HCT116 (cell line): ENCODE data around the gene HIP1R. TPM values are rescaled to one million over a fixed set of nuclear protein-coding genes. Genes with fewer than 3 reads are reported as not detected.
"Not testable (repeated sequence)": the region's sequence is repeated elsewhere in the genome, so short reads cannot be mapped to it uniquely, and the experiment has no call there.

Experiments used
- ATAC-seq: fragments of 200-7000 bp; cut with Tn5 transposase; 2 replicates; pipeline ENCODE4 v1.9.1; 2020; ENCODE audit warnings: mild to moderate bottlenecking, moderate library complexity
- BruUV-seq: library from RNA; stranded (reverse); fragments of 400-500 nt; replicated peaks from 2 replicates; lab custom pipeline; 2021; lab: Mats Ljungman, UMichigan
- CTCF ChIA-PET: fragments of 300-600 bp; sonication (Branson Sonifier 250); formaldehyde crosslinking; loops from one replicate; lab custom pipeline; 2021; ENCODE audit warnings: antibody characterized with exemption; lab: Charles Lee
- POLR2A ChIA-PET: fragments of 300-600, 350-600 bp; sonication (Branson Sonifier 250); formaldehyde crosslinking; loops from one replicate; lab custom pipeline; 2021; ENCODE audit warnings: antibody characterized with exemption; lab: Charles Lee
- RAD21 ChIA-PET, 2 experiments: fragments of 300-600 bp; sonication (Branson Sonifier 250); formaldehyde crosslinking; loops; one replicate each; lab custom pipeline; 2023; ENCODE audit warnings: low total read pairs in 2 of 2; ENCODE audit not compliant: uncharacterized antibody in 2 of 2, unreplicated experiment in 2 of 2, low non-redundant PET in 1 of 2; lab: Charles Lee
- DNase-seq: peaks from one replicate; pipeline ENCODE4 v3.0.0-alpha.2; 2010; ENCODE audit warnings: low read depth, low spot score
- H2AFZ ChIP-seq: fragments of 200-600 bp; shearing (Covaris generic), sonication (generic); 2 replicates; pipeline ENCODE4 v1.6.1; 2017; ENCODE audit warnings: low read depth, mixed run types, mixed read lengths, antibody characterized with exemption, low read length; ENCODE audit not compliant: poor library complexity, severe bottlenecking
- H3K27ac ChIP-seq: 2 replicates; pipeline ENCODE4 v1.5.1; 2012; ENCODE audit warnings: low read depth, low read length
- H3K27me3 ChIP-seq: fragments of 200-600 bp; sonication (generic); 2 replicates; pipeline ENCODE4 v1.6.1; 2016; ENCODE audit warnings: mixed run types, low read length, mixed read lengths; ENCODE audit not compliant: insufficient read depth
- H3K36me3 ChIP-seq, 2 experiments: fragments of 200-500 bp in 1 of 2; fragments of 200-600 bp in 1 of 2; sonication (Bioruptor generic) in 1 of 2; sonication (generic) in 1 of 2; 2 replicates each; pipeline versions ENCODE4 v1.5.1 to v1.6.1; 2014 to 2016; ENCODE audit warnings: low read length in 2 of 2, inconsistent platforms in 1 of 2, mixed read lengths in 1 of 2, mixed run types in 1 of 2; ENCODE audit not compliant: insufficient read depth in 2 of 2, control insufficient read depth in 1 of 2
- H3K4me1 ChIP-seq, 2 experiments: fragments of 200-600 bp in 1 of 2; sonication (generic) in 1 of 2; 2 replicates each; pipeline versions ENCODE4 v1.5.1 to v1.6.1; 2012 to 2017; ENCODE audit warnings: low read length in 2 of 2, inconsistent platforms in 1 of 2, mild to moderate bottlenecking in 1 of 2, mixed read lengths in 1 of 2, mixed run types in 1 of 2, moderate library complexity in 1 of 2; ENCODE audit not compliant: insufficient read depth in 2 of 2, control insufficient read depth in 1 of 2
- H3K4me2 ChIP-seq: fragments of 200-600 bp; sonication (generic); 2 replicates; pipeline ENCODE4 v1.6.1; 2017; ENCODE audit warnings: mixed run types, low read length, mixed read lengths
- H3K4me3 ChIP-seq, 2 experiments: fragments of 200-600 bp in 1 of 2; sonication (generic) in 1 of 2; replicated peaks in 1 of 2; 2 replicates each; pipeline ENCODE4 v1.5.1; 2011 to 2016; ENCODE audit warnings: low read length in 2 of 2, control low read depth in 1 of 2, low read depth in 1 of 2, mild to moderate bottlenecking in 1 of 2, mixed read lengths in 1 of 2, mixed run types in 1 of 2
- H3K79me2 ChIP-seq: fragments of 200-600 bp; sonication (generic); 2 replicates; pipeline ENCODE4 v1.6.1; 2017; ENCODE audit warnings: mild to moderate bottlenecking, mixed run types, low read length, moderate library complexity, mixed read lengths; ENCODE audit not compliant: insufficient read depth
- H3K9ac ChIP-seq: fragments of 200-600 bp; sonication (generic); 2 replicates; pipeline ENCODE4 v1.6.1; 2016; ENCODE audit warnings: low read length, mixed read lengths
- H3K9me2 ChIP-seq: fragments of 200-600 bp; sonication (generic), shearing (Covaris generic); 2 replicates; pipeline ENCODE4 v1.6.1; 2017; ENCODE audit warnings: mixed run types, mild to moderate bottlenecking, moderate library complexity; ENCODE audit not compliant: insufficient read depth
- H3K9me3 ChIP-seq, 2 experiments: fragments of 200-500 bp in 1 of 2; fragments of 200-600 bp in 1 of 2; sonication (Bioruptor generic) in 1 of 2; sonication (generic) in 1 of 2; 2 replicates each; pipeline ENCODE4 v1.6.1; 2014 to 2017; ENCODE audit warnings: low read length in 2 of 2, mixed read lengths in 2 of 2, inconsistent platforms in 1 of 2, low read depth in 1 of 2, mild to moderate bottlenecking in 1 of 2, mixed run types in 1 of 2, moderate library complexity in 1 of 2; ENCODE audit not compliant: control insufficient read depth in 1 of 2, insufficient read depth in 1 of 2
- H4K20me1 ChIP-seq: fragments of 200-600 bp; sonication (generic), shearing (Covaris generic); 2 replicates; pipeline ENCODE4 v1.6.1; 2017; ENCODE audit warnings: mixed run types, mild to moderate bottlenecking, moderate library complexity; ENCODE audit not compliant: insufficient read depth
- CEBPB ChIP-seq: IDR thresholded peaks from 2 replicates; pipeline ENCODE4 v1.6.1; 2012; ENCODE audit warnings: low read depth
- FOSL1 ChIP-seq: IDR thresholded peaks from 2 replicates; pipeline ENCODE4 v1.6.1; 2012; ENCODE audit warnings: low read depth
- intact Hi-C: fragments of 100-400 bp; cut with micrococcal nuclease; formaldehyde crosslinking; loops from 2 replicates; pipeline ENCODE4 v1.10.0; 2022
- total RNA-seq: library from RNA; stranded (reverse); gene quantifications from one replicate; pipeline ENCODE4 v1.2.1, GENCODE V29; 2021; ENCODE audit not compliant: unreplicated experiment

HIP1R gene
- total RNA-seq, 1 experiment from 2014 or later, result 57.8 TPM

DNA sequence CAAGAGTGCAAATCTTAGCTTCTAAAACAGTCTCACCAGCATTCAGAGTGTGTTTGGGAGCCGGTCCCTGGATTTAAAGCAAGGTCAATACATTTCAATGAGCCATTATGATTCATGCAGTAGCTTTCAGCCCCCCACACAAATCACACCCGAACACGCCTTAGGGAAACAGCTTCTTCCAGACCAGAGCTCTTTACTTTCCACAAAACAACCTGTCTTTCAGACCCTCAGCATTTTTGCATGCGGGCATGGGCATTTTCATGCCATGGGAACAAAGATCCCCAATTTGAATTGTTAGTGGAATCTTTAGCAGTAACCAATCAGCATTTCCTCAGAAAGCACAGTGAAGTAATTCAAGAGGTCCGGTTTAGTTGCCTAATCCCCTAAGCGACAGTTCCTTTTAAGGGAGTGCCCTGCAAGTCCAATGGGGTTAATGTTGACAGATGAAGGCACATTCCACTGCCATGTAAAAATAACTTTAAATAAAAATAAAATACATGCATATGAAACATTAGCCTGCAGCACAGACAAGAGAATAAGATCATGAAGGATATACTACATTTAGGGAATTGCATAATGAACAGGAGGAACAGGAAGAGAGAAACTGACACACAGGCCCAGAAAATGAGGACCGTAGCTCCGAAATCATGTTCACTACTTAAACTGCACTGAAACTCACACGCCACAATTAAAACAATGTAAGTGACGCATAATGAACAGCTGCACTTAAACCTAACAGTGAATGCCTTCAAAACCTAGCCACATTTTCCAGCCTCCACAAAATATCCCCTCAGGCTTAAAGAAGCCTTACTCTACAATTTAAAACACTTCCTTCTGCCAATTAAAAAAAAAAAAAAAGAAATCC is 56.6 kb downstream of the HIP1R start:
- peaks cover 90% of the 10 kb centered on the region for H3K79me2 ChIP-seq
- peaks cover 69 to 87% of the 10 kb centered on the region in 2 experiments for H3K4me1 ChIP-seq
- no TSS peak for BruUV-seq
- H3K27ac ChIP-seq, result peak overlapping the region; percentile 82; the same call in 1 of the 2 replicates
- peak overlapping the region; percentile 69 for H3K9ac ChIP-seq
- ChIA-PET POLR2A (interaction anchor here (0.7 to 2.4 kb wide), 5 partner anchors 10 to 341 kb away, joined by 3 to 5 read pairs (median 3); partner anchors contain the start of genes MPHOSPH9 and MTRFR), RAD21 (no interaction called here)
- no peak overlapping the region for H2AFZ ChIP-seq
- intact Hi-C loops, result no loop called here
- DNase-seq, result no peak
- peak overlapping the region; percentile 3 to 33; a peak in 1 of 4 replicates for H3K4me3 ChIP-seq
- peak overlapping the region; percentile 86 for H3K4me2 ChIP-seq
- no peaks in the 10 kb centered on the region for H3K9me3 ChIP-seq
- H3K9me2 ChIP-seq, result no peaks in the 10 kb centered on the region
- no peak for TF ChIP-seq FOSL1
- no peak for TF ChIP-seq CEBPB
- TF ChIP-seq, all 23 proteins: peak for 0
- CTCF ChIA-PET, result interaction anchor here (1.1 to 1.3 kb wide), 2 partner anchors 11 to 12 kb away, joined by 3 to 4 read pairs; no protein-coding TSS in a partner anchor
- Histone ChIP-seq H3K36me3 (no peaks in the 10 kb centered on the region), H3K27me3 (no peaks in the 10 kb centered on the region), H4K20me1 (peaks cover 6% of the 10 kb centered on the region; the same call in 1 of the 2 replicates)
- no peak for ATAC-seq

- H3K27ac ChIP-seq, result peak overlapping the region; percentile 82; the same call in 1 of the 2 replicates
- H3K9me2 ChIP-seq, intact Hi-C loops, H4K20me1 ChIP-seq, RAD21 ChIA-PET, ATAC-seq, H3K36me3 ChIP-seq, DNase-seq, BruUV-seq, H2AFZ ChIP-seq, H3K9me3 ChIP-seq, H3K27me3 ChIP-seq, H3K4me3 ChIP-seq: not testable (repeated sequence)
- H3K4me1 ChIP-seq, result peaks cover 63 to 78% of the 10 kb centered on the region in 2 experiments
- POLR2A ChIA-PET, result interaction anchor here (0.7 to 2.4 kb wide), 3 partner anchors 26 to 340 kb away, joined by 3 to 5 read pairs (median 4); partner anchors contain the start of genes MPHOSPH9 and MTRFR
- CTCF ChIA-PET, result interaction anchor here (1.1 kb wide), 1 partner anchor 11 kb away, joined by 3 read pairs; no protein-coding TSS in a partner anchor
- peak overlapping the region; percentile 86 for H3K4me2 ChIP-seq
- H3K9ac ChIP-seq, result peak overlapping the region; percentile 69
- H3K79me2 ChIP-seq, result peaks cover 82% of the 10 kb centered on the region
Measured at GRCh38 chr12:122892724-122893123, 57.5 kb downstream of the HIP1R start.
